Activated T-helper 1 cell treated with anti-CD3 and anti-CD28 coated beads, Interleukin-12 subunit alpha, Interleukin-12 subunit beta, Interleukin-2, Interleukin-4 antibody, amounts not matched to agents 30 ng/mL and 10 ng/mL and 1 ng/mL, durations not matched to agents 14 hours and 24 hours and 36 hours (primary cell): ENCODE results near the gene VARS2. TPM values are rescaled to one million over a fixed set of nuclear protein-coding genes. Genes with fewer than 3 reads are reported as not detected.
"Not testable (repeated sequence)": the region's sequence is repeated elsewhere in the genome, so short reads cannot be mapped to it uniquely, and the experiment has no call there.

ENCODE experiments used
- DNase-seq: peaks from one replicate; pipeline ENCODE4 v3.0.0; 2021; ENCODE audit warnings: low spot score
- H3K27ac Mint-ChIP-seq: one replicate; pipeline ENCODE4 v1.8.0; 2021; ENCODE audit warnings: mild to moderate bottlenecking, mixed read lengths
- H3K27me3 Mint-ChIP-seq: one replicate; pipeline ENCODE4 v1.8.0; 2022; ENCODE audit warnings: mild to moderate bottlenecking, moderate library complexity, mixed read lengths; ENCODE audit not compliant: insufficient read depth
- H3K36me3 Mint-ChIP-seq: one replicate; pipeline ENCODE4 v1.8.0; 2021; ENCODE audit warnings: low read depth, mixed read lengths
- H3K4me1 Mint-ChIP-seq: one replicate; pipeline ENCODE4 v1.8.0; 2021; ENCODE audit warnings: low read depth, mixed read lengths
- H3K4me3 Mint-ChIP-seq: one replicate; pipeline ENCODE4 v1.8.0; 2021; ENCODE audit warnings: mild to moderate bottlenecking, moderate library complexity, mixed read lengths
- H3K9me3 Mint-ChIP-seq: one replicate; pipeline ENCODE4 v1.8.0; 2021; ENCODE audit warnings: mixed read lengths
- intact Hi-C: fragments of 100-400 bp; cut with micrococcal nuclease; formaldehyde crosslinking; loops from one replicate; pipeline ENCODE4 v1.15.1; 2024
- total RNA-seq: library from RNA; stranded (reverse); gene quantifications from 2 replicates; pipeline ENCODE4 v1.2.3, GENCODE V29; 2022

VARS2 gene
- total RNA-seq, 1 donor from 2014 or later = 74.0 TPM

DNA sequence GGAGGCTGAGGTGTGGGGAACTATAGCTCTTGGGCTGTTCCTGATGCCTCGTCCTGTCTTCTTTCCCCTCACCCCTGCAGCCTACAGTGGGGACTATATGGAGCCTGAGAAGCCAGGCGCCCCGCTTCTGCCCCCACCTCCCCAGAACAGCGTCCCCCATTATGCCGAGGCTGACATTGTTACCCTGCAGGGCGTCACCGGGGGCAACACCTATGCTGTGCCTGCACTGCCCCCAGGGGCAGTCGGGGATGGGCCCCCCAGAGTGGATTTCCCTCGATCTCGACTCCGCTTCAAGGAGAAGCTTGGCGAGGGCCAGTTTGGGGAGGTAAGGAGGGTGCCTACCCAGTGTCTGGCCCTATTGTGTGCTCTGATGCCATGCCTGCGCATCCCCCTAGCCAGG, 17.5 kb upstream of the VARS2 start:
- DNase-seq = no peak
- H3K4me3 Mint-ChIP-seq = no peak overlapping the region
- no peaks in the 10 kb centered on the region for H3K27me3 Mint-ChIP-seq
- H3K36me3 Mint-ChIP-seq = peaks cover 6% of the 10 kb centered on the region
- intact Hi-C loops = no loop called here
- H3K9me3 Mint-ChIP-seq = no peaks in the 10 kb centered on the region
- no peak overlapping the region for H3K27ac Mint-ChIP-seq
- no peaks in the 10 kb centered on the region for H3K4me1 Mint-ChIP-seq

DNA sequence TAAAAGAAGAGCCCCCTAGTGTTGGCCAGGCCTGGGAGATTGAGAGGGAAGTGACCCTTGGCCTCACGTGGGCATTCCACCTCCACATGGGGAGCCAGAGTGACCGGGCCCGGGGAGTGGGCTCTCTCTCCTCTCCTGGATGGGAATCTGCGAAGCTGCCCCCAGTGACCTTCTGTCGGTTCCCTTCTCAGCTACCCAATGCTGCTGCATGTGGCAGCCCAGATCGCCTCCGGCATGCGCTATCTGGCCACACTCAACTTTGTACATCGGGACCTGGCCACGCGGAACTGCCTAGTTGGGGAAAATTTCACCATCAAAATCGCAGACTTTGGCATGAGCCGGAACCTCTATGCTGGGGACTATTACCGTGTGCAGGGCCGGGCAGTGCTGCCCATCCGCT, 16.2 kb upstream of the VARS2 start:
- intact Hi-C loops = no loop called here
- Mint-ChIP-seq H3K27ac (no peak overlapping the region), H3K27me3 (no peaks in the 10 kb centered on the region), H3K9me3 (no peaks in the 10 kb centered on the region), H3K4me3 (no peak overlapping the region), H3K4me1 (peaks cover 4% of the 10 kb centered on the region), H3K36me3 (peaks cover 6% of the 10 kb centered on the region)
- no peak for DNase-seq

DNA sequence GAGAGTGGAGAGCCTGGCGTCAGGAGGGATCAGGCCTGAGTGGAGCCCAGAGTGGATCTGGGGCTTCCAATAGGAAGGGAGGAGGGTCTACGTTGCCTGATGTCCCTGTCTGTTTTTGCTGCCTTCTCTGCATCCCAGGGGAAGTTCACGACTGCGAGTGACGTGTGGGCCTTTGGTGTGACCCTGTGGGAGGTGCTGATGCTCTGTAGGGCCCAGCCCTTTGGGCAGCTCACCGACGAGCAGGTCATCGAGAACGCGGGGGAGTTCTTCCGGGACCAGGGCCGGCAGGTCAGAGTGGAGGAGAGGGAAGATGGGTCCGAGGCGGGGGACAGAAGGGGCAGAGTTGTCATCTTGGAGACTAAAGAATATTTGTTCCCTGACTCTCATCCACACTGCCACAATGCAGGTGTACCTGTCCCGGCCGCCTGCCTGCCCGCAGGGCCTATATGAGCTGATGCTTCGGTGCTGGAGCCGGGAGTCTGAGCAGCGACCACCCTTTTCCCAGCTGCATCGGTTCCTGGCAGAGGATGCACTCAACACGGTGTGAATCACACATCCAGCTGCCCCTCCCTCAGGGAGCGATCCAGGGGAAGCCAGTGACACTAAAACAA, 15.2 kb upstream of the VARS2 start:
- intact Hi-C loops = no loop called here
- H3K4me1 Mint-ChIP-seq = peaks cover 5% of the 10 kb centered on the region
- peaks cover 6% of the 10 kb centered on the region for H3K36me3 Mint-ChIP-seq
- DNase-seq = no peak
- H3K27me3 Mint-ChIP-seq = no peaks in the 10 kb centered on the region
- H3K27ac Mint-ChIP-seq = no peak overlapping the region
- H3K9me3 Mint-ChIP-seq = no peaks in the 10 kb centered on the region
- no peak overlapping the region for H3K4me3 Mint-ChIP-seq

GRCh38 chr6:30900863-30901417, 13.1 kb upstream of the VARS2 start:
- Mint-ChIP-seq H3K36me3 (no peaks in the 10 kb centered on the region), H3K27me3 (no peaks in the 10 kb centered on the region), H3K27ac (no peak overlapping the region), H3K4me1 (peaks cover 5% of the 10 kb centered on the region), H3K9me3 (no peaks in the 10 kb centered on the region), H3K4me3 (no peak overlapping the region)
- intact Hi-C loops = no loop called here
- DNase-seq = no peak

- DNase-seq = no peak
- intact Hi-C loops = no loop called here
- no peaks in the 10 kb centered on the region for H3K36me3 Mint-ChIP-seq
- H3K27me3 Mint-ChIP-seq = no peaks in the 10 kb centered on the region
- no peak overlapping the region for H3K4me3 Mint-ChIP-seq
- H3K27ac Mint-ChIP-seq = no peak overlapping the region
- peaks cover 5% of the 10 kb centered on the region for H3K4me1 Mint-ChIP-seq
- H3K9me3 Mint-ChIP-seq = no peaks in the 10 kb centered on the region
Measured at GRCh38 chr6:30901436-30901835, 12.6 kb upstream of the VARS2 start.

DNA sequence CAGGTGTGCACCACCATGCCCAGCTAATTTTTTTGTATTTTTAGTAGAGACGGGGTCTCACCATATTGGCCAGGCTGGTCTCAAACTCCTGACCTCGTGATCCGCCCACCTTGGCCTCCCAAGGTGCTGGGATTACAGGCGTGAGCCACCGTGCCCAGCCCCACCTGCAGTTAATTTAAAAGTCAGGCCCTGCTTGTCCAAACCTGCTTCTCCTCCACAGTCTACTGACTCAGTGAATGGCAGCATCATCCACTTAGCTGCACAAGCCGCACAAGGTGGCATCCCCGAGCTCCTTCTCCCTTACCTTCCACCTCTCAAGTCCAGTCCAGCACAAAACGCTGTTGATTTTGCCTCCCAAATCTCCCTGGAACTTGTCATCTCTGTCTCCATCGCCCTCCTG, 11.8 kb upstream of the VARS2 start:
- not testable (repeated sequence) for H3K27ac Mint-ChIP-seq

GRCh38 chr6:30902709-30903108, 11.3 kb upstream of the VARS2 start:
- H3K27ac Mint-ChIP-seq = no peak overlapping the region
- DNase-seq = no peak
- intact Hi-C loops = no loop called here
- H3K4me3 Mint-ChIP-seq = no peak overlapping the region
- H3K36me3 Mint-ChIP-seq = no peaks in the 10 kb centered on the region
- no peaks in the 10 kb centered on the region for H3K27me3 Mint-ChIP-seq
- H3K4me1 Mint-ChIP-seq = peaks cover 5% of the 10 kb centered on the region
- no peaks in the 10 kb centered on the region for H3K9me3 Mint-ChIP-seq

More for the DNA sequence above, 11.8 kb upstream of the VARS2 start:
- H3K4me3 Mint-ChIP-seq, H3K36me3 Mint-ChIP-seq, H3K27me3 Mint-ChIP-seq, intact Hi-C loops, H3K9me3 Mint-ChIP-seq, H3K4me1 Mint-ChIP-seq, DNase-seq: not testable (repeated sequence)

DNA sequence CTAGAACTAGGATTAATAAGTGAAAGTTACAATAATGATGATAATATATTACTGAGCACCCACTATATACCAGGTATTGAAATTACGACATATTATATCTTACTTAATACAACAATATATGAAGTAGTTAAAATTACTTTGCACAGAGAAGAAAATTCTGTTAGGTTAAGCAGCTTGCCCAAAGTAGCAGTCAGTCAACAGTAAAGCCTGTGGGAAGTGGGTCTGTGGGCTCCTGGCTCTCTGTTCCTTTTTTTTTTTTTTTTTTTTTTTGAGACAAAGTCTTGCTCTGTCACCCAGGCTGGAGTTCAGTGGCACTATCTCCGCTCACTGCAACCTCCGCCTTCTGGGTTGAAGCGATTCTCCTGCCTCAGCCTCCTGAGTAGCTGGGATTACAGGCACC, 10.8 kb upstream of the VARS2 start:
- intact Hi-C loops = no loop called here
- Mint-ChIP-seq H3K9me3 (no peaks in the 10 kb centered on the region), H3K4me1 (peaks cover 9% of the 10 kb centered on the region), H3K27ac (no peak overlapping the region), H3K36me3 (no peaks in the 10 kb centered on the region), H3K4me3 (no peak overlapping the region), H3K27me3 (no peaks in the 10 kb centered on the region)
- DNase-seq = no peak

DNA sequence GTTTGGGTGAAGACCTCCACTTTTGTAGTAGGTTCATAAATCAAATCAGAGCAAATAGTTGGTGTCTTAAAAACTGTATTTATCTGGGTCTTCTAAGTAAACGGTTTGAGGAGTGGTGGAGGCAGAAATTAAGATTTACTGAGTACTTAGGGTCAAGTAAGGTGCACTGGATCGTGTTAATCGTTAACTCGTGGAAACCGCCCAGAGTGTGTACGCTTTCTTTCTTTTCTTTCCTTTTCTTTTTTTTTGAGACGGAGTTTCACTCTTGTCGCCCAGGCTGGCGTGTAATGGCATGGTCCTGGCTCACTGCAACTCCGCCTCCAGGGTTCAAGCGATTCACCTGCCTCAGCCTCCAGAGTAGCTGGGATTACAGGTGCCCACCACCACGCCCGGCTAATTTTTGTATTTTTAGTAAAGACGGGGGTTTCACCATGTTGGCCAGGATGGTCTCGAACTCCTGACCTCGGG, 6.7 kb upstream of the VARS2 start:
- peak overlapping the region; percentile 40 for H3K27ac Mint-ChIP-seq
- peaks cover 20% of the 10 kb centered on the region for H3K4me1 Mint-ChIP-seq
- H3K9me3 Mint-ChIP-seq, H3K27me3 Mint-ChIP-seq, DNase-seq: not testable (repeated sequence)
- intact Hi-C loops = loop anchor here (5.0 kb wide), 1 partner anchor 235 kb away; the partner anchor contains the start of gene DHX16
- peak overlapping the region; percentile 99 for H3K4me3 Mint-ChIP-seq
- peaks cover 17% of the 10 kb centered on the region for H3K36me3 Mint-ChIP-seq

GRCh38 chr6:30907758-30908591, 6.1 kb upstream of the VARS2 start, which contains the start of gene GTF2H4:
Gene GTF2H4, plus strand, starts transcription at chr6:30908207.
- peak within 1 kb of the TSS; percentile 72 for H3K27ac Mint-ChIP-seq
- peaks cover 22% of the 10 kb centered on the region for H3K36me3 Mint-ChIP-seq
- peak within 1 kb of the TSS; percentile 99 for H3K4me3 Mint-ChIP-seq
- DNase-seq = peak; percentile 92
- intact Hi-C loops = loop anchor here (1.0 to 5.0 kb wide), 8 partner anchors 23 to 563 kb away; partner anchors contain the start of genes C6orf136, DHX16, NRM and PPP1R18
- H3K27me3 Mint-ChIP-seq = no peaks in the 10 kb centered on the region
- no peaks in the 10 kb centered on the region for H3K9me3 Mint-ChIP-seq
- H3K4me1 Mint-ChIP-seq = peaks cover 15% of the 10 kb centered on the region

GRCh38 chr6:30908700-30909099, 5.3 kb upstream of the VARS2 start:
- no peaks in the 10 kb centered on the region for H3K9me3 Mint-ChIP-seq
- H3K27me3 Mint-ChIP-seq = no peaks in the 10 kb centered on the region
- intact Hi-C loops = loop anchor here (1.0 to 5.0 kb wide), 8 partner anchors 23 to 563 kb away; partner anchors contain the start of genes C6orf136, DHX16, NRM and PPP1R18

DNA sequence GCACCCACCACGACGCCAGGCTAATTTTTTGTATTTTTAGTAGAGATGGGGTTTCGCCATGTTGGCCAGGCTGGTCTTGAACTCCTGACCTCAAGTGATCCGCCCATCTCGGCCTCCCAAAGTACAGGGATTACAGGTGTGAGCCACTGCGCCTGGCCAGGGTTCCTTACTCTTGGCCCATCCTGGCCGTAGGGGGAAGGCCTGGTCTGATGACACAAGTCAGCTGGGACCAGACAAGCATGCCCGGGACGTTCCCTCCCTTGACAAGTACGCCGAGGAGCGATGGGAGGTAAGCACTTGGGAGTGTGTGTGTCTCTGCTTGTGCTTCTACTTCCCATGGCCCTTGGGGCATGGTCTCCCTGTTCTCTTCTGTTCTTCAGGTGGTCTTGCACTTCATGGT, 3.6 kb upstream of the VARS2 start:
- Mint-ChIP-seq H3K4me3 (peak overlapping the region; percentile 38), H3K4me1 (peaks cover 33% of the 10 kb centered on the region), H3K36me3 (peaks cover 29% of the 10 kb centered on the region)
- intact Hi-C loops, H3K27me3 Mint-ChIP-seq, DNase-seq, H3K9me3 Mint-ChIP-seq, H3K27ac Mint-ChIP-seq: not testable (repeated sequence)

More at GRCh38 chr6:30908700-30909099, 5.3 kb upstream of the VARS2 start:
- peak overlapping the region; percentile 99 for H3K4me3 Mint-ChIP-seq
- peaks cover 22% of the 10 kb centered on the region for H3K4me1 Mint-ChIP-seq
- peaks cover 29% of the 10 kb centered on the region for H3K36me3 Mint-ChIP-seq
- H3K27ac Mint-ChIP-seq = peak overlapping the region; percentile 72
- DNase-seq = no peak
